Measurements from ENCODE around the gene PKP4.

PKP4 gene

GRCh38 chr2:158655628-158656027 is 198.9 kb downstream of the PKP4 start:
- Histone ChIP-seq H3F3A (ENCODE audit: insufficient read depth) (no peaks in the 10 kb centered on the region), H3K36me3 (ENCODE audit: low read length) (no peaks in the 10 kb centered on the region), H3K9ac (ENCODE audit: low read length) (no peak overlapping the region), H3K4me3 (ENCODE audit: insufficient read depth, low read length, poor library complexity, severe bottlenecking) (no peak overlapping the region), H2AFZ (ENCODE audit: low read depth, low read length, severe bottlenecking) (no peak overlapping the region), H3K27me3 (ENCODE audit: low read length) (no peaks in the 10 kb centered on the region), H3K79me2 (ENCODE audit: insufficient read depth, low read length) (no peaks in the 10 kb centered on the region), H3K9me3 (ENCODE audit: insufficient read depth, low read length) (no peaks in the 10 kb centered on the region), H4K20me1 (ENCODE audit: low read depth, low read length) (no peaks in the 10 kb centered on the region), H3K9me2 (replicated peaks; ENCODE audit: insufficient read depth, low read length) (no peaks in the 10 kb centered on the region), H3K4me2 (ENCODE audit: low read depth, low read length, poor library complexity, severe bottlenecking) (no peak overlapping the region), H3K27ac (ENCODE audit: low read depth, low read length) (no peak overlapping the region)
- TF ChIP-seq, protein P1, sequence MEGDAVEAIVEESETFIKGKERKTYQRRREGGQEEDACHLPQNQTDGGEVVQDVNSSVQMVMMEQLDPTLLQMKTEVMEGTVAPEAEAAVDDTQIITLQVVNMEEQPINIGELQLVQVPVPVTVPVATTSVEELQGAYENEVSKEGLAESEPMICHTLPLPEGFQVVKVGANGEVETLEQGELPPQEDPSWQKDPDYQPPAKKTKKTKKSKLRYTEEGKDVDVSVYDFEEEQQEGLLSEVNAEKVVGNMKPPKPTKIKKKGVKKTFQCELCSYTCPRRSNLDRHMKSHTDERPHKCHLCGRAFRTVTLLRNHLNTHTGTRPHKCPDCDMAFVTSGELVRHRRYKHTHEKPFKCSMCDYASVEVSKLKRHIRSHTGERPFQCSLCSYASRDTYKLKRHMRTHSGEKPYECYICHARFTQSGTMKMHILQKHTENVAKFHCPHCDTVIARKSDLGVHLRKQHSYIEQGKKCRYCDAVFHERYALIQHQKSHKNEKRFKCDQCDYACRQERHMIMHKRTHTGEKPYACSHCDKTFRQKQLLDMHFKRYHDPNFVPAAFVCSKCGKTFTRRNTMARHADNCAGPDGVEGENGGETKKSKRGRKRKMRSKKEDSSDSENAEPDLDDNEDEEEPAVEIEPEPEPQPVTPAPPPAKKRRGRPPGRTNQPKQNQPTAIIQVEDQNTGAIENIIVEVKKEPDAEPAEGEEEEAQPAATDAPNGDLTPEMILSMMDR (IDR thresholded peaks at IDR 0.05; ENCODE audit: insufficient read depth, low read length, poor library complexity, severe bottlenecking), result no peak
- TF ChIP-seq EZH2phosphoT487 (conservative IDR thresholded peaks at IDR 0.05; ENCODE audit: low read length), result no peak

DNA sequence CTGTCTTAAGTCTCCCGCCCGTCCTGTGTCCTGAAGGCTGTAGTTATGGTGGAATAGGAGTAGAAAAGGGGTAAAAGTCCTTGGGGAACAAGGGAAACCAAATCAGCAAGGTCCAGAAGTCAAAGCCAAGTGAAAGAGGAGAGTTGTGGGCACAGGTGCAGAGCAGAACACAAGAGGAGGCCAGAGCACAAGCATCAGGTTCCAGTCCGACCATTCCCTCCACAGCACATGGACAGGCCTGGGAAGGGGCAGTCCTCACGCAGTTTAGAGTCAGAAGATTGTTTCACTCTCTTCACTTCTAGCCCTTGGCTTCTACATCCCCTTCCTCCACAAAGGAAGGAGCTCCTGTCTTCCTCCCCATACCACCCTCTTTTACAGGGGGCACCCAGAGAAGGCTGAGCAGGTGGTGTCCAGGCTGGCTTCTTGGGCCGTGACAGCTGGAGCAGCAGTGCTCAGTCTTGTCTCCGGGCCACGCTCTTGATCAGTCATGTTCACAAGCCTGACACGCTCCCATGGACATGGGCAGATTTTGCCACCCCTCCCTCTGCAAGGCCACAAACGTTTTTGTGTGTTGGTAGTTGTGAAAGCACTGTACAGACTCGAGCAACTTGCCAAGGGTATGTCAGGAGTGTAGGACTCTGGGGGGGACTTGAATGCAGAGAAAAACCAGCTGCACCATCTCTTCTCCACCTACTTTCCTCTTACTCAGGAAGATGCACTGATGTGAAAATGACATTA is 199.9 kb downstream of the PKP4 start:
- H3K9me3 ChIP-seq (ENCODE audit: insufficient read depth, low read length), result no peaks in the 10 kb centered on the region
- no peak overlapping the region for H2AFZ ChIP-seq (ENCODE audit: low read depth, low read length, severe bottlenecking)
- H3K27ac ChIP-seq (ENCODE audit: low read depth, low read length), result no peak overlapping the region
- no peak overlapping the region for H3K9ac ChIP-seq (ENCODE audit: low read length)
- H3K9me2 ChIP-seq (replicated peaks; ENCODE audit: insufficient read depth, low read length), result no peaks in the 10 kb centered on the region
- H3K27me3 ChIP-seq (ENCODE audit: low read length), result no peaks in the 10 kb centered on the region
- no peak for TF ChIP-seq EZH2phosphoT487 (conservative IDR thresholded peaks at IDR 0.05; ENCODE audit: low read length)
- TF ChIP-seq, protein P1 (IDR thresholded peaks at IDR 0.05; ENCODE audit: insufficient read depth, low read length, poor library complexity, severe bottlenecking), result no peak
- H3F3A ChIP-seq (ENCODE audit: insufficient read depth), result no peaks in the 10 kb centered on the region
- H3K4me2 ChIP-seq (ENCODE audit: low read depth, low read length, poor library complexity, severe bottlenecking), result no peak overlapping the region
- no peaks in the 10 kb centered on the region for H4K20me1 ChIP-seq (ENCODE audit: low read depth, low read length)
- no peaks in the 10 kb centered on the region for H3K36me3 ChIP-seq (ENCODE audit: low read length)
- H3K4me3 ChIP-seq (ENCODE audit: insufficient read depth, low read length, poor library complexity, severe bottlenecking), result no peak overlapping the region
- no peaks in the 10 kb centered on the region for H3K79me2 ChIP-seq (ENCODE audit: insufficient read depth, low read length)

DNA sequence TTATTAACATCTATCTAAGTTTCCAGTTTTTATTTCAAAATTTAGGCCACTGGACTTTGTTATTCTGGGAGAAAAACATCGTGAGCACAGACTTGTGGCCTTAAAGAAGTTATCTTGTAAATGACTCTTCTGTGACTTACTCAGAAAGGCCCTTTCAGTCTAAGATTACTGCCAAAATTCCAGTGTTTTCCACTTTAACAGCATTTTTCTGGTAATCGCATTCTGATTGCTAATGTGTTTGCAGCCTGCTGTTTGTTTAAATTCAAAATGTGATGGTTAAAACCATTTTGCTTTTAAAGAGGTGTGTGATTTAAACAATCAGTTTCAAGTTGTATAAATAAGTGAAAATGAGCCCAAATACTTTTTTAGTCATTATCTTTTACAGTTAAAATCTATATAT is 201.6 kb downstream of the PKP4 start:
- TF ChIP-seq EZH2phosphoT487 (conservative IDR thresholded peaks at IDR 0.05; ENCODE audit: low read length), result no peak
- TF ChIP-seq, protein P1 (IDR thresholded peaks at IDR 0.05; ENCODE audit: insufficient read depth, low read length, poor library complexity, severe bottlenecking), result no peak
- no peaks in the 10 kb centered on the region for H3K36me3 ChIP-seq (ENCODE audit: low read length)

More for the DNA sequence above, 201.6 kb downstream of the PKP4 start:
- no peak overlapping the region for H3K9ac ChIP-seq (ENCODE audit: low read length)
- no peaks in the 10 kb centered on the region for H4K20me1 ChIP-seq (ENCODE audit: low read depth, low read length)
- no peaks in the 10 kb centered on the region for H3K9me3 ChIP-seq (ENCODE audit: insufficient read depth, low read length)
- H3K4me2 ChIP-seq (ENCODE audit: low read depth, low read length, poor library complexity, severe bottlenecking), result no peak overlapping the region
- H3K27ac ChIP-seq (ENCODE audit: low read depth, low read length), result no peak overlapping the region
- no peaks in the 10 kb centered on the region for H3F3A ChIP-seq (ENCODE audit: insufficient read depth)
- no peak overlapping the region for H3K4me3 ChIP-seq (ENCODE audit: insufficient read depth, low read length, poor library complexity, severe bottlenecking)
- H3K9me2 ChIP-seq (replicated peaks; ENCODE audit: insufficient read depth, low read length), result no peaks in the 10 kb centered on the region
- no peaks in the 10 kb centered on the region for H3K27me3 ChIP-seq (ENCODE audit: low read length)
- H2AFZ ChIP-seq (ENCODE audit: low read depth, low read length, severe bottlenecking), result no peak overlapping the region
- H3K79me2 ChIP-seq (ENCODE audit: insufficient read depth, low read length), result no peaks in the 10 kb centered on the region
